K562 (cell line): ENCODE measurements around the gene IGF2BP3. TPM values are rescaled to one million over a fixed set of nuclear protein-coding genes. Genes with fewer than 3 reads are reported as not detected.

Source experiments
- CEBPG ChIP-seq, 3 experiments: fragments of 200-800 bp in 1 of 3; sonication (Bioruptor generic) in 1 of 3; sonication (generic) in 1 of 3; formaldehyde crosslinking in 1 of 3; IDR thresholded peaks in 2 of 3; conservative IDR thresholded peaks in 1 of 3; 2 replicates each; pipeline versions ENCODE4 v1.6.1 to v1.8.0; 2016 to 2022; ENCODE audit warnings: missing compliant biosample characterization in 2 of 3, missing genetic modification characterization in 2 of 3, mild to moderate bottlenecking in 1 of 3, missing genetic modification reagents in 1 of 3
- DPF2 ChIP-seq: fragments of 450-650 bp; IDR thresholded peaks from 2 replicates; pipeline ENCODE4 v1.6.1; 2016
- ELF4 ChIP-seq: fragments of 450-650 bp; formaldehyde crosslinking; IDR thresholded peaks from 2 replicates; pipeline ENCODE4 v1.4.0; 2022; ENCODE audit warnings: missing genetic modification characterization
- EP300 ChIP-seq: IDR thresholded peaks from 2 replicates; pipeline ENCODE4 v1.6.1; 2012; ENCODE audit warnings: low read length, improper control_type of control experiment
- EP400 ChIP-seq: fragments of 450-650 bp; IDR thresholded peaks from 2 replicates; pipeline ENCODE4 v1.6.1; 2017; ENCODE audit warnings: antibody characterized with exemption, mild to moderate bottlenecking, moderate library complexity
- FOS ChIP-seq: IDR thresholded peaks from 3 replicates; pipeline ENCODE4 v1.6.1; 2011; ENCODE audit not compliant: insufficient read length; ENCODE audit errors: extremely low read depth
- HDAC2 ChIP-seq: fragments of 450-650 bp; IDR thresholded peaks from 2 replicates; pipeline ENCODE4 v1.6.1; 2016; ENCODE audit warnings: mild to moderate bottlenecking
- LEF1 ChIP-seq: fragments of 450-650 bp; IDR thresholded peaks from 2 replicates; pipeline ENCODE4 v1.6.1; 2016; ENCODE audit warnings: mild to moderate bottlenecking
- RCOR1 ChIP-seq, 2 experiments: IDR thresholded peaks; 2 replicates each; pipeline ENCODE4 v1.6.1; 2012; ENCODE audit warnings: low read depth in 2 of 2, low read length in 2 of 2, borderline replicate concordance in 1 of 2, improper control_type of control experiment in 1 of 2
- SMARCA4 ChIP-seq: fragments of 450-650 bp; IDR thresholded peaks from 2 replicates; pipeline ENCODE4 v1.6.1; 2016
- ZKSCAN3 ChIP-seq: fragments of 250-450 bp; sonication (Bioruptor Pico); IDR thresholded peaks from 2 replicates; pipeline ENCODE4 v1.4.0; 2020
- polyA plus RNA-seq, 8 experiments: library from polyadenylated mRNA; depleted of rRNA in 4 of 8; stranded (reverse) in 5 of 8; unstranded in 3 of 8; fragments of >200 nt; fragmentation: Nextera tagmentation in 2 of 8; fragmentation: Illumina TruSeq in 1 of 8; extraction: Ambion mirVana in 2 of 8; extraction: Trizol in 1 of 8; gene quantifications; 2 replicates each; pipeline versions ENCODE4 v1.2.1 to v1.2.3, GENCODE V29; 2011 to 2014; ENCODE audit warnings: inconsistent platforms in 1 of 8, missing spikeins in 1 of 8
- total RNA-seq, 7 experiments: library from RNA; depleted of rRNA in 6 of 7; stranded (reverse); fragments of >200 nt in 6 of 7; fragmentation: Illumina TruSeq in 2 of 7; extraction: Trizol in 2 of 7; gene quantifications; 2 replicates each; pipeline versions ENCODE4 v1.2.1 to v1.2.3, GENCODE V29; 2011 to 2021; ENCODE audit warnings: low replicate concordance in 1 of 7
- TF ChIP-seq, protein P1 (sequence below), 2 experiments: fragments of 450-650 bp in 1 of 2; sonication (generic) in 1 of 2; formaldehyde crosslinking in 1 of 2; IDR thresholded peaks; 2 replicates each; pipeline versions ENCODE4 v1.7.1 to v1.9.0; 2016 to 2022; ENCODE audit warnings: inconsistent platforms in 1 of 2, mild to moderate bottlenecking in 1 of 2, missing genetic modification reagents in 1 of 2
- TF ChIP-seq, protein P2 (sequence below): fragments of 250-450 bp; sonication (Bioruptor Pico); IDR thresholded peaks from 2 replicates; pipeline ENCODE4 v1.8.0; 2022; ENCODE audit warnings: moderate library complexity, mild to moderate bottlenecking, inconsistent platforms
- TF ChIP-seq, protein P3 (sequence below), 2 experiments: IDR thresholded peaks in 1 of 2; conservative IDR thresholded peaks in 1 of 2; 2 replicates each; pipeline ENCODE4 v1.6.1; 2016; ENCODE audit warnings: low read depth in 2 of 2, mild to moderate bottlenecking in 1 of 2, missing compliant biosample characterization in 1 of 2, missing genetic modification characterization in 1 of 2, moderate library complexity in 1 of 2

The IGF2BP3 gene
- total and polyA plus RNA-seq, 9 of the 15 experiments (the other 6 are each of a cell fraction or from before 2014, with no cell fraction given), result 8.4 to 88.1 (median 61.2) TPM

DNA sequence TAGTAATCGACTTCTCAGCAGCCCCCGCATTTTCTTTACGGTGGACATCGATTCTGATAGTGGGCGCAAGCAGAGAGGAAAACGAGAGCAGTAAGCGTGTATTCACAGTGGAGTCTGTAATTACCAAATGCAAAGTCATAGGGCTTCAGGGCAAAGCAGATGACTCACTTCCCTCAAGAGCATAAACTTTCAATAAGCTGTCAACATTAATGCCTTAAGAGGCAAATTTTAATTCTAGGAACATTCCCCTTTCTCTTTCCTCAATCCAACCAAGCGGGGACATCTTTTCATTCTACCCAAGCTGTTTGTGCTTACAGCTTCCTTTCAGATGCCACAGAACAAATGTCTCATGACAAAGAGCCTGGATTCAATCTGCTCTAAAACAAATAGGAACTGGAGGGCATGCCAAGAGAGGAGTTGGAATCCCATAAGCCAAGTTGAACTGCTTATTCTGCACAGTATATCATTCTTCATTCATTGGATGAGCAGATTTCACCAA is 122.6 kb downstream of the IGF2BP3 start (continued):
- TF ChIP-seq, protein P1, sequence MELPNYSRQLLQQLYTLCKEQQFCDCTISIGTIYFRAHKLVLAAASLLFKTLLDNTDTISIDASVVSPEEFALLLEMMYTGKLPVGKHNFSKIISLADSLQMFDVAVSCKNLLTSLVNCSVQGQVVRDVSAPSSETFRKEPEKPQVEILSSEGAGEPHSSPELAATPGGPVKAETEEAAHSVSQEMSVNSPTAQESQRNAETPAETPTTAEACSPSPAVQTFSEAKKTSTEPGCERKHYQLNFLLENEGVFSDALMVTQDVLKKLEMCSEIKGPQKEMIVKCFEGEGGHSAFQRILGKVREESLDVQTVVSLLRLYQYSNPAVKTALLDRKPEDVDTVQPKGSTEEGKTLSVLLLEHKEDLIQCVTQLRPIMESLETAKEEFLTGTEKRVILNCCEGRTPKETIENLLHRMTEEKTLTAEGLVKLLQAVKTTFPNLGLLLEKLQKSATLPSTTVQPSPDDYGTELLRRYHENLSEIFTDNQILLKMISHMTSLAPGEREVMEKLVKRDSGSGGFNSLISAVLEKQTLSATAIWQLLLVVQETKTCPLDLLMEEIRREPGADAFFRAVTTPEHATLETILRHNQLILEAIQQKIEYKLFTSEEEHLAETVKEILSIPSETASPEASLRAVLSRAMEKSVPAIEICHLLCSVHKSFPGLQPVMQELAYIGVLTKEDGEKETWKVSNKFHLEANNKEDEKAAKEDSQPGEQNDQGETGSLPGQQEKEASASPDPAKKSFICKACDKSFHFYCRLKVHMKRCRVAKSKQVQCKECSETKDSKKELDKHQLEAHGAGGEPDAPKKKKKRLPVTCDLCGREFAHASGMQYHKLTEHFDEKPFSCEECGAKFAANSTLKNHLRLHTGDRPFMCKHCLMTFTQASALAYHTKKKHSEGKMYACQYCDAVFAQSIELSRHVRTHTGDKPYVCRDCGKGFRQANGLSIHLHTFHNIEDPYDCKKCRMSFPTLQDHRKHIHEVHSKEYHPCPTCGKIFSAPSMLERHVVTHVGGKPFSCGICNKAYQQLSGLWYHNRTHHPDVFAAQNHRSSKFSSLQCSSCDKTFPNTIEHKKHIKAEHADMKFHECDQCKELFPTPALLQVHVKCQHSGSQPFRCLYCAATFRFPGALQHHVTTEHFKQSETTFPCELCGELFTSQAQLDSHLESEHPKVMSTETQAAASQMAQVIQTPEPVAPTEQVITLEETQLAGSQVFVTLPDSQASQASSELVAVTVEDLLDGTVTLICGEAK (IDR thresholded peaks at IDR 0.05), result 0 out of 2 replicates have a peak, but pooled peaks have one; percentile 6
- TF ChIP-seq, protein P1 (CRISPR knock-in tag; IDR thresholded peaks at IDR 0.05), result no peak
- TF ChIP-seq DPF2, result peak; percentile 95
- TF ChIP-seq, protein P2, sequence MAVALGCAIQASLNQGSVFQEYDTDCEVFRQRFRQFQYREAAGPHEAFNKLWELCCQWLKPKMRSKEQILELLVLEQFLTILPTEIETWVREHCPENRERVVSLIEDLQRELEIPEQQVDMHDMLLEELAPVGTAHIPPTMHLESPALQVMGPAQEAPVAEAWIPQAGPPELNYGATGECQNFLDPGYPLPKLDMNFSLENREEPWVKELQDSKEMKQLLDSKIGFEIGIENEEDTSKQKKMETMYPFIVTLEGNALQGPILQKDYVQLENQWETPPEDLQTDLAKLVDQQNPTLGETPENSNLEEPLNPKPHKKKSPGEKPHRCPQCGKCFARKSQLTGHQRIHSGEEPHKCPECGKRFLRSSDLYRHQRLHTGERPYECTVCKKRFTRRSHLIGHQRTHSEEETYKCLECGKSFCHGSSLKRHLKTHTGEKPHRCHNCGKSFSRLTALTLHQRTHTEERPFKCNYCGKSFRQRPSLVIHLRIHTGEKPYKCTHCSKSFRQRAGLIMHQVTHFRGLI (CRISPR knock-in tag), result no peak
- peak; percentile 52; the same call in 1 of the 2 replicates for TF ChIP-seq EP300
- peak; percentile 55; the same call in 1 of the 2 replicates for TF ChIP-seq LEF1
- no peak for TF ChIP-seq ZKSCAN3 (CRISPR knock-in tag)
- TF ChIP-seq EP400, result peak; percentile 4
- no peak for TF ChIP-seq ELF4 (CRISPR knock-in tag)
- TF ChIP-seq CEBPG (CRISPR knock-in tag; IDR thresholded peaks at IDR 0.05), result no peak
- 0 out of 4 replicates have a peak, but pooled peaks of 1 of the 2 experiments have one; percentile 1 for TF ChIP-seq CEBPG (tag; conservative IDR thresholded peaks at IDR 0.05 in 1 of 2, IDR thresholded peaks at IDR 0.05 in 1 of 2)
- TF ChIP-seq HDAC2, result 0 out of 2 replicates have a peak, but pooled peaks have one; percentile 44
- TF ChIP-seq SMARCA4, result peak; percentile 92
- peak; percentile 7 for TF ChIP-seq FOS
- TF ChIP-seq, protein P3, sequence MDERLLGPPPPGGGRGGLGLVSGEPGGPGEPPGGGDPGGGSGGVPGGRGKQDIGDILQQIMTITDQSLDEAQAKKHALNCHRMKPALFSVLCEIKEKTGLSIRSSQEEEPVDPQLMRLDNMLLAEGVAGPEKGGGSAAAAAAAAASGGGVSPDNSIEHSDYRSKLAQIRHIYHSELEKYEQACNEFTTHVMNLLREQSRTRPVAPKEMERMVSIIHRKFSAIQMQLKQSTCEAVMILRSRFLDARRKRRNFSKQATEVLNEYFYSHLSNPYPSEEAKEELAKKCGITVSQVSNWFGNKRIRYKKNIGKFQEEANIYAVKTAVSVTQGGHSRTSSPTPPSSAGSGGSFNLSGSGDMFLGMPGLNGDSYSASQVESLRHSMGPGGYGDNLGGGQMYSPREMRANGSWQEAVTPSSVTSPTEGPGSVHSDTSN (CRISPR knock-in tag; IDR thresholded peaks at IDR 0.05; ENCODE audit: low read depth), result no peak
- TF ChIP-seq, protein P3 (tag; conservative IDR thresholded peaks at IDR 0.05; ENCODE audit: low read depth), result peak; percentile 60; the same call in 1 of the 2 replicates
- TF ChIP-seq RCOR1 (IDR thresholded peaks at IDR 0.05; ENCODE audit: borderline replicate concordance in 1 of 2, low read depth in 2 of 2, low read length in 2 of 2), result peak in 1 of 2 experiments; percentile 11; a peak in 1 of 4 replicates
